Fibroblast of skin of left quadriceps (primary cell): Measurements from ENCODE around the gene MPDU1.
A peak's percentile ranks its signal among the peaks of the same experiment; 100 is the strongest.

ENCODE experiments used
- DNase-seq, 2 experiments: peaks; one replicate each; pipeline ENCODE4 v3.0.0-alpha.2; 2013; ENCODE audit warnings: low read depth in 2 of 2

The MPDU1 gene

GRCh38 chr17:7560172-7561027 lies 23.3 kb upstream of the MPDU1 start:
- no peak for DNase-seq

GRCh38 chr17:7561028-7561575 lies 22.6 kb upstream of the MPDU1 start:
- peak; percentile 51 to 60 for DNase-seq

GRCh38 chr17:7561589-7562207 lies 22.0 kb upstream of the MPDU1 start, which contains the start of gene SENP3:
TSS of gene SENP3 (plus strand) at chr17:7561919. CDS start at chr17:7563077, 1,158 bp downstream.
- peak; percentile 69 to 77 for DNase-seq

GRCh38 chr17:7562208-7562605 lies 21.4 kb upstream of the MPDU1 start:
- DNase-seq: no peak

GRCh38 chr17:7563115-7563869 lies 20.4 kb upstream of the MPDU1 start:
- no peak for DNase-seq

- DNase-seq: no peak
Observed at GRCh38 chr17:7569571-7569970, 14.1 kb upstream of the MPDU1 start.

- no peak for DNase-seq
Observed at GRCh38 chr17:7570351-7570750, 13.3 kb upstream of the MPDU1 start.

- DNase-seq: no peak
Observed at GRCh38 chr17:7572338-7572587, 11.4 kb upstream of the MPDU1 start.

GRCh38 chr17:7572588-7573323 lies 10.9 kb upstream of the MPDU1 start:
- peak; percentile 99 for DNase-seq

- DNase-seq: peak; percentile 87
Observed at GRCh38 chr17:7573324-7574080, 10.2 kb upstream of the MPDU1 start.

- DNase-seq: no peak
Observed at GRCh38 chr17:7574176-7574953, 9.3 kb upstream of the MPDU1 start.

GRCh38 chr17:7575481-7575883 lies 8.2 kb upstream of the MPDU1 start:
- no peak for DNase-seq

GRCh38 chr17:7575959-7576358 lies 7.7 kb upstream of the MPDU1 start:
- no peak for DNase-seq

- no peak for DNase-seq
Observed at GRCh38 chr17:7576432-7576937, 7.2 kb upstream of the MPDU1 start.

- DNase-seq: no peak
Observed at GRCh38 chr17:7577327-7578199, 6.1 kb upstream of the MPDU1 start.

- peak; percentile 70 to 71 for DNase-seq
Observed at GRCh38 chr17:7579001-7579833, 4.4 kb upstream of the MPDU1 start, which contains the start of gene CD68. TSS of gene CD68 (plus strand) at chr17:7579638. CDS start at chr17:7579678, 40 bp downstream.

- DNase-seq: no peak
Observed at GRCh38 chr17:7579834-7580603, 3.6 kb upstream of the MPDU1 start.
